Neuronal stem cell (in vitro differentiated cells): Measurements from ENCODE around the gene DMGDH.

Source experiments
- DNase-seq: peaks from one replicate; pipeline ENCODE4 v3.0.0-alpha.2; 2013; ENCODE audit warnings: low spot score
- H2AFZ ChIP-seq: one replicate; pipeline ENCODE4 v1.6.1; 2013; ENCODE audit warnings: mild to moderate bottlenecking, low read length, inconsistent platforms
- H2AK5ac ChIP-seq: 2 replicates; pipeline ENCODE4 v1.6.1; 2013; ENCODE audit warnings: low read depth, mild to moderate bottlenecking, inconsistent platforms, low read length, moderate library complexity, mixed read lengths
- H2BK120ac ChIP-seq: 2 replicates; pipeline ENCODE4 v1.6.1; 2013; ENCODE audit warnings: low read depth, mild to moderate bottlenecking, inconsistent platforms, low read length, moderate library complexity, mixed read lengths
- H2BK12ac ChIP-seq: one replicate; pipeline ENCODE4 v1.6.1; 2013; ENCODE audit warnings: low read length, inconsistent platforms
- H2BK15ac ChIP-seq: 2 replicates; pipeline ENCODE4 v1.6.1; 2013; ENCODE audit warnings: mild to moderate bottlenecking, low read length, inconsistent platforms, mixed read lengths
- H2BK5ac ChIP-seq: one replicate; pipeline ENCODE4 v1.6.1; 2013; ENCODE audit warnings: inconsistent platforms, mild to moderate bottlenecking, low read length, moderate library complexity
- H3K14ac ChIP-seq: one replicate; pipeline ENCODE4 v1.6.1; 2013; ENCODE audit warnings: low read length, inconsistent platforms
- H3K18ac ChIP-seq: 2 replicates; pipeline ENCODE4 v1.6.1; 2013; ENCODE audit warnings: low read length, inconsistent platforms
- H3K23ac ChIP-seq: 2 replicates; pipeline ENCODE4 v1.6.1; 2013; ENCODE audit warnings: low read depth, mild to moderate bottlenecking, mixed read lengths, low read length, inconsistent platforms; ENCODE audit not compliant: poor library complexity
- H3K27ac ChIP-seq: replicated peaks from 3 replicates; pipeline ENCODE4 v1.5.1; 2013; ENCODE audit warnings: low read length, inconsistent platforms
- H3K27me3 ChIP-seq, 3 experiments: 2 replicates each; pipeline ENCODE4 v1.6.1; 2013; ENCODE audit warnings: low read length in 3 of 3, mild to moderate bottlenecking in 2 of 3, inconsistent platforms in 1 of 3, low read depth in 1 of 3, mixed read lengths in 1 of 3, moderate library complexity in 1 of 3; ENCODE audit not compliant: control insufficient read depth in 3 of 3, insufficient read depth in 3 of 3
- H3K36me3 ChIP-seq, 2 donors: replicated peaks in 1 of 2; 2 replicates each; pipeline ENCODE4 v1.6.1; 2013; ENCODE audit warnings: low read length in 2 of 2; ENCODE audit not compliant: control insufficient read depth in 2 of 2, insufficient read depth in 2 of 2
- H3K4ac ChIP-seq: 2 replicates; pipeline ENCODE4 v1.6.1; 2013; ENCODE audit warnings: inconsistent platforms, mild to moderate bottlenecking, low read length, moderate library complexity
- H3K4me1 ChIP-seq, 2 donors: 1 replicate in 1 of 2; 2 replicates in 1 of 2; pipeline ENCODE4 v1.6.1; 2013; ENCODE audit warnings: low read length in 2 of 2, low read depth in 1 of 2; ENCODE audit not compliant: control insufficient read depth in 2 of 2, insufficient read depth in 1 of 2
- H3K4me2 ChIP-seq: one replicate; pipeline ENCODE4 v1.6.1; 2013; ENCODE audit warnings: mild to moderate bottlenecking, low read length, inconsistent platforms; ENCODE audit not compliant: insufficient read depth, poor library complexity, severe bottlenecking
- H3K4me3 ChIP-seq, 2 donors: 2 replicates each; pipeline ENCODE4 v1.5.1; 2013; ENCODE audit warnings: low read length in 2 of 2, mild to moderate bottlenecking in 2 of 2, inconsistent platforms in 1 of 2, moderate library complexity in 1 of 2
- H3K79me1 ChIP-seq: one replicate; pipeline ENCODE4 v1.6.1; 2013; ENCODE audit warnings: low read depth, mild to moderate bottlenecking, inconsistent platforms, low read length, moderate library complexity
- H3K9ac ChIP-seq: one replicate; pipeline ENCODE4 v1.6.1; 2013; ENCODE audit warnings: mild to moderate bottlenecking, low read depth, low read length, inconsistent platforms; ENCODE audit not compliant: poor library complexity
- H3K9me3 ChIP-seq, 2 donors: replicated peaks in 1 of 2; 2 replicates each; pipeline versions ENCODE3 to v1.6.1; 2013; ENCODE audit warnings: low read length in 2 of 2, mild to moderate bottlenecking in 2 of 2, inconsistent platforms in 1 of 2, low read depth in 1 of 2, mixed read lengths in 1 of 2, moderate library complexity in 1 of 2; ENCODE audit not compliant: control insufficient read depth in 2 of 2, insufficient read depth in 1 of 2
- H4K8ac ChIP-seq: one replicate; pipeline ENCODE4 v1.6.1; 2013; ENCODE audit warnings: low read depth, mild to moderate bottlenecking, inconsistent platforms, low read length, moderate library complexity
- H4K91ac ChIP-seq: one replicate; pipeline ENCODE4 v1.6.1; 2013; ENCODE audit warnings: low read length, low read depth, mild to moderate bottlenecking, inconsistent platforms; ENCODE audit not compliant: poor library complexity
- WGBS, 2 donors: extraction: QIAGEN DNeasy Blood & Tissue Kit; methylation state at CpG; one replicate each; pipeline ENCODE4 v1.1.7; 2013; ENCODE audit warnings: missing lambda C conversion rate in 2 of 2, mixed read lengths in 1 of 2; ENCODE audit not compliant: insufficient read length in 2 of 2, insufficient replicate concordance in 1 of 2; ENCODE audit errors: extremely low coverage in 2 of 2; 5-methylcytosine and 5-hydroxymethylcytosine counted together

Gene DMGDH

DNA sequence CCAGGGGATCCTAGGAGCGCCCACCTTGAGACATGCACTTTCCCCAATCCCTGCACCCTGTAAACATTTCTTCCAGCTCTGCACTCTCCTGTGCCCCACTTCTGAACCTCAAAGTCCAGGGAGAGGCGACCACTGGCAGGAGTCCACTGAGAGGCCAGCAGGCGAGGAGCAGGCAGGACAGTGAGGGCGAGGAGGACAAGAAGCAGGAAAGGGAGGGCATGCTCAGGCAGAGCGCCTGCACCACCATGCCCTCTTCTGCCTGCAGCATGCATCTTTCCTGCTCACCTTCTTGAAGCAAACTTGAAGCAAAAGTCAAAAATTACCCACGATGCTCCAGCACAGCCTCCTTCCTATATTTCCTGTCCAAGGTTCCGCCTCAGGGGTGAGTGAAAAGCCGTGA lies 94.4 kb downstream of the DMGDH start:
- no peak overlapping the region for H2AK5ac ChIP-seq
- H2BK12ac ChIP-seq: no peak overlapping the region
- no peaks in the 10 kb centered on the region for H3K27me3 ChIP-seq
- H3K79me1 ChIP-seq: no peaks in the 10 kb centered on the region
- no peak overlapping the region for H3K4ac ChIP-seq
- no peak overlapping the region for H3K14ac ChIP-seq
- H3K27ac ChIP-seq: no peak overlapping the region
- no peak overlapping the region for H3K23ac ChIP-seq
- H3K4me3 ChIP-seq: no peak overlapping the region
- H3K36me3 ChIP-seq: no peaks in the 10 kb centered on the region
- no peak overlapping the region for H2BK120ac ChIP-seq
- no peak for DNase-seq
- H3K9ac ChIP-seq: no peak overlapping the region
- no peak overlapping the region for H2AFZ ChIP-seq
- no peak overlapping the region for H4K91ac ChIP-seq
- H2BK5ac ChIP-seq: no peak overlapping the region
- H3K4me1 ChIP-seq: peaks cover 0 to 8% of the 10 kb centered on the region in 2 donors
- WGBS, 2 donors: no CpG with 5 or more reads among the region's 8 CpGs
- peak overlapping the region; percentile 51 for H3K18ac ChIP-seq
- H3K4me2 ChIP-seq: no peak overlapping the region
- H2BK15ac ChIP-seq: no peak overlapping the region
- peaks cover 0 to 2% of the 10 kb centered on the region in 2 donors for H3K9me3 ChIP-seq
- no peak overlapping the region for H4K8ac ChIP-seq

DNA sequence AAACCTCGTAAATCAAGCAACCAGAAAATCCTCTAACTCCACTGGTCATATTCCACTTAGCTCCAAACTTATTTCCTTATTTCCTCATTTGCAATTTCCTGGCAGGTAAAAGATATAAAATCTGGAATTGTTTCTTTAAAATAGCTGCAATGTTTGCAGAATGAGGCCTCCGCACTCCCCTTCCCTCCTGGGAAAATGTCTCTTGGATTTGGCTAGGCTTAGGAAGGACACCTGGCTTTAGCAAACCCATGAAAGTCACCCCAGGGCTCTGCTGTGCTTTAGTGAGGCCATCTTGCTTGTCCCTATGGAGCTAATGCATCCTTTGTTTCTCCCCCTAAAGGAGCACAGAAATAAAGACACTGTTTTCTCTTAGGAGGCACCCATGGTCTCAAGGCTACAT lies 94.9 kb downstream of the DMGDH start:
- Histone ChIP-seq H3K4me3 (no peak overlapping the region), H2BK12ac (no peak overlapping the region), H4K91ac (no peak overlapping the region), H2BK15ac (no peak overlapping the region), H2AK5ac (no peak overlapping the region), H3K36me3 (no peaks in the 10 kb centered on the region), H3K23ac (no peak overlapping the region), H3K9me3 (peaks cover 0 to 2% of the 10 kb centered on the region in 2 donors), H3K27me3 (no peaks in the 10 kb centered on the region), H4K8ac (no peak overlapping the region), H3K27ac (no peak overlapping the region), H3K4me1 (peaks cover 0 to 8% of the 10 kb centered on the region in 2 donors), H2AFZ (no peak overlapping the region), H3K4ac (no peak overlapping the region), H2BK120ac (no peak overlapping the region), H3K9ac (no peak overlapping the region), H2BK5ac (no peak overlapping the region), H3K4me2 (no peak overlapping the region), H3K79me1 (no peaks in the 10 kb centered on the region), H3K14ac (no peak overlapping the region), H3K18ac (no peak overlapping the region)
- no CpG with 5 or more reads among the region's 2 CpGs for WGBS, 2 donors
- no peak for DNase-seq

DNA sequence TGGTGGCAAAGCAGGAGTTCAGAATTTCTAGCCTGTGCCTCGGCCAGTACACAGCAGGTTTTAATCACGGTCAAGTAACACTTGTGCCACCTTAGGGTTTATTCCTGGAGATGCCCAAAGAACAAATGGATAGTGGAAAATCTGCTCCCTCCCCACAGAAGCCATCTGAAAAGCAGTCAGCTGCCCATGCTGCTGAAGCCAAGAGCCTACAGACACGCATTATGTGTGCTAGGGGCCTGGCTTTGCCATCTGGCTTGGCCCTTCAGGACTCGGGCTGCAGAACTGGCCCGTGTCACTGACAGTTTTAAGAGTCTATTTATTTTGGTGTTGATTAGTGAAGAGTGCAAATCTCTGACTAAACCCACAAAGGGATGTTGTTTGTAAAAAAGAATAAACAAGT lies 95.5 kb downstream of the DMGDH start:
- no CpG with 5 or more reads among the region's 5 CpGs for WGBS, 2 donors
- Histone ChIP-seq H2BK5ac (no peak overlapping the region), H2BK12ac (no peak overlapping the region), H2BK15ac (no peak overlapping the region), H3K79me1 (no peaks in the 10 kb centered on the region), H3K4me3 (no peak overlapping the region), H2AK5ac (no peak overlapping the region), H3K4ac (no peak overlapping the region), H3K27me3 (no peaks in the 10 kb centered on the region), H3K36me3 (no peaks in the 10 kb centered on the region), H3K9me3 (no peaks in the 10 kb centered on the region), H3K9ac (no peak overlapping the region), H2BK120ac (no peak overlapping the region), H3K4me1 (peaks cover 0 to 8% of the 10 kb centered on the region in 2 donors), H3K23ac (no peak overlapping the region), H4K8ac (no peak overlapping the region), H3K14ac (no peak overlapping the region), H2AFZ (no peak overlapping the region), H3K18ac (peak overlapping the region; percentile 64), H4K91ac (no peak overlapping the region), H3K4me2 (no peak overlapping the region), H3K27ac (no peak overlapping the region)
- DNase-seq: no peak

DNA sequence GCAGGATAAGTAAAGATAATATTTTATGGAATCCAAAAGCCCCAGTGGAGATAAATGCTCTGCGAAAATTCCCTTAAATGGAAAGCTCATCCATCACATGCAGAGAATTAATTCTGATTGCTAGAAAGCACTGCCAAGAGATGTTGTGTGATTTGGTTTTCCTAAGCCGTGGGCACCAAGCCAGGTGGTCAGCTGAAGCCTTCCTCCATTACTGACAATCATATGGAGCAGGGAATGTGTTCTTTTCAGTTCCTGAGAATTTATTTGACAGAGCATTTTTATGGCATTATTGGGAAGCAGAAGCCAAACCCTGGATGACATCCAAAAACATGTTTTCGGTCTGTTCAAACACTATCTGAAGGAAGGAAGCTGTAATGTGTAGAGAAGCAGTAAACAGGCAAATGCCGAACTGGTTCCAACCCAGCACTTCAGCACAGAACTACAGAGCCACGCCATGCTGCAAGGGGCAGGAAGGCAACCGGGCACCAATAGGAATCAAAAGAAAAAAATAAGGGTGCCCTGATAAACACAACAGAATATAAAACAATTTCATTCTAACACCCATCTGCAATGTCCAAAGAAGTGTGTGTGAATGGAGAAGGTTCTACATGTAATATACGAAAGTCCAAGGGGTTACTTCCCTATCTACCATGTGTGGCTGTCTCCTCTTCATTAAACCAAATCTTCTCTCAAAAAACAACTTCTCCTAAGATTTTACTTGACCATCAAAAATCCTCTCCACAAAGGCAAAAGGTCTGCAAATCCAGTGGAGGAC lies 96.6 kb downstream of the DMGDH start:
- Histone ChIP-seq H4K91ac (no peak overlapping the region), H2AK5ac (no peak overlapping the region), H2BK12ac (no peak overlapping the region), H3K4ac (no peak overlapping the region), H4K8ac (no peak overlapping the region), H3K27me3 (no peaks in the 10 kb centered on the region), H3K9ac (no peak overlapping the region), H3K23ac (no peak overlapping the region), H2AFZ (no peak overlapping the region), H3K4me3 (no peak overlapping the region), H3K36me3 (no peaks in the 10 kb centered on the region), H3K18ac (no peak overlapping the region), H3K14ac (no peak overlapping the region), H3K79me1 (no peaks in the 10 kb centered on the region), H3K4me1 (peaks cover 0 to 8% of the 10 kb centered on the region in 2 donors), H2BK120ac (no peak overlapping the region), H3K27ac (no peak overlapping the region), H3K9me3 (no peaks in the 10 kb centered on the region), H2BK15ac (no peak overlapping the region), H2BK5ac (no peak overlapping the region), H3K4me2 (no peak overlapping the region)
- WGBS, 2 donors: no CpG with 5 or more reads among the region's 7 CpGs
- no peak for DNase-seq
